Lower leg skin (tissue), 4 donors: ENCODE measurements around the gene RPRD1B. TPM values are rescaled to one million over a fixed set of nuclear protein-coding genes. Genes with fewer than 3 reads are reported as not detected.
"Not testable (repeated sequence)": the region's sequence is repeated elsewhere in the genome, so short reads cannot be mapped to it uniquely, and the experiment has no call there.

Experiments used
- DNase-seq, 2 donors: peaks; one replicate each; pipeline ENCODE4 v3.0.0-alpha.2; 2019; ENCODE audit warnings: low spot score in 2 of 2
- H3K4me3 ChIP-seq: fragments of 200-600 bp; sonication (generic); 2 replicates; pipeline ENCODE4 v1.5.1; 2017; ENCODE audit warnings: mild to moderate bottlenecking, low read depth; ENCODE audit not compliant: poor library complexity, severe bottlenecking
- CTCF ChIP-seq, 3 donors: fragments of 450-650 bp; IDR thresholded peaks; one replicate each; pipeline ENCODE4 v1.5.1; 2016; ENCODE audit warnings: antibody characterized with exemption in 3 of 3, mild to moderate bottlenecking in 3 of 3, moderate library complexity in 2 of 3
- POLR2A ChIP-seq, 2 donors: fragments of 450-650 bp; IDR thresholded peaks; one replicate each; pipeline ENCODE4 v1.6.1; 2016 to 2017; ENCODE audit warnings: antibody characterized with exemption in 2 of 2, mild to moderate bottlenecking in 1 of 2, moderate library complexity in 1 of 2
- WGBS, 2 donors: methylation state at CpG; one replicate each; pipeline ENCODE4 v1.1.5; 2018; 5-methylcytosine and 5-hydroxymethylcytosine counted together
- intact Hi-C: fragments of 100-400 bp; cut with DNase I; formaldehyde crosslinking; loops from one replicate; pipeline ENCODE4 v1.15.0; 2023; ENCODE audit warnings: low total_unique reads
- total RNA-seq, 4 donors: library from RNA; depleted of rRNA; stranded (reverse); fragments of >200 nt; gene quantifications; one replicate each; pipeline ENCODE4 v1.1.0, GENCODE V29; 2016

RPRD1B gene
- total RNA-seq, 4 donors from 2014 or later, result 16.3 to 37.5 (median 22.9) TPM

GRCh38 chr20:38106461-38106860, 72.9 kb downstream of the RPRD1B start:
- DNase-seq, result no peak
- intact Hi-C loops, result no loop called here
- TF ChIP-seq POLR2A (IDR thresholded peaks at IDR 0.05), result no peak
- TF ChIP-seq CTCF (IDR thresholded peaks at IDR 0.05), result no peak
- 93 to 95% methylated on average over 5 of the region's 5 CpGs for WGBS, 2 donors
- H3K4me3 ChIP-seq, result no peak overlapping the region

GRCh38 chr20:38107386-38107785, 73.8 kb downstream of the RPRD1B start:
- 94 to 100% methylated on average over 1 of the region's 1 CpG for WGBS, 2 donors
- DNase-seq, H3K4me3 ChIP-seq, intact Hi-C loops: not testable (repeated sequence)

GRCh38 chr20:38107916-38108315, 74.4 kb downstream of the RPRD1B start:
- 84 to 88% methylated on average over 7 of the region's 7 CpGs for WGBS, 2 donors
- DNase-seq, result peak in 1 of 2 donors; percentile 63
- H3K4me3 ChIP-seq, intact Hi-C loops: not testable (repeated sequence)

- H3K4me3 ChIP-seq, result no peak overlapping the region
- 62 to 73% methylated on average over 4 of the region's 4 CpGs for WGBS, 2 donors
- TF ChIP-seq CTCF (IDR thresholded peaks at IDR 0.05) (no peak), POLR2A (IDR thresholded peaks at IDR 0.05) (no peak)
- DNase-seq, result peak in 1 of 2 donors; percentile 85
- intact Hi-C loops, result no loop called here
Measured at GRCh38 chr20:38108438-38108985, 75.0 kb downstream of the RPRD1B start.

- no peak overlapping the region for H3K4me3 ChIP-seq
- DNase-seq, result peak; percentile 47 to 85
- 76 to 81% methylated on average over 3 of the region's 3 CpGs for WGBS, 2 donors
- intact Hi-C loops, result no loop called here
- TF ChIP-seq POLR2A (IDR thresholded peaks at IDR 0.05), result no peak
- TF ChIP-seq CTCF (IDR thresholded peaks at IDR 0.05), result no peak
Measured at GRCh38 chr20:38108986-38109541, 75.5 kb downstream of the RPRD1B start.

GRCh38 chr20:38109591-38110524, 76.3 kb downstream of the RPRD1B start:
- 60 to 61% methylated on average over 8 of the region's 8 CpGs for WGBS, 2 donors
- no peak overlapping the region for H3K4me3 ChIP-seq
- peak; percentile 79 to 93 for DNase-seq
- intact Hi-C loops, result no loop called here
- TF ChIP-seq POLR2A (IDR thresholded peaks at IDR 0.05) (no peak), CTCF (IDR thresholded peaks at IDR 0.05) (no peak)
